ENCODE data around the gene LAMA2.

LAMA2 gene

DNA sequence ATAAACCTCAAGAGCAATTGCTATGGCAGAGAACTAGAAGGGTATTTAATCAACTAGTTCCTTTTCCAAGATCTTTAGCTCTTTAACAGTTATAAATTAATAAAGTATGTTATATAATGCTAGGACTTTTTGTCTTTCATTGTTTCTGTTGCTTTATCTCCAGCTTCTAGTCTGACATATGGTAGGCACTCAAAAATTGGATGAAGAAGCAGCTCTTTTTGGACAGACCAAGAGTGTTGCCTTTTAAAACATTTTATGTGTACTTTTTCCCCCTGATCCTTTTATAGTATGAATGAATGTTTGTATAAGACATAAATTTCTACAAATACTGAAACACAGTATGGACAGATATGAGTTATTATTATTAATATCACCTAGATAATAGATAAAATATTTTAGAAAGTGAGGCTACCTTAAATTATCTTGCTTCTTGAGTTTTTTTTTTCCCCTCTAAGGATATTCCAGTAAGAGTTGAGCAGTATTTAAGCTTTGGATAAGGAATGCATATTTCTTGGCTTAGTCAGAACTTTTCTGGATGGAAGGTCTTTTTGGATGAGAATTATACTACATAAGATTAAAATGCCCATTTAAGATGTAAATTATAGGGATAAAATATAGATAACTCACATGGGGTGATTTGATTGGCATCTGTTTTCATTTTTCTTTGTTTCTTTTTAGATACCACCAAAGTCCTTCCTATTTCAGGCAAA lies 16.6 kb downstream of the LAMA2 start:
- DNase-seq: no peak

DNA sequence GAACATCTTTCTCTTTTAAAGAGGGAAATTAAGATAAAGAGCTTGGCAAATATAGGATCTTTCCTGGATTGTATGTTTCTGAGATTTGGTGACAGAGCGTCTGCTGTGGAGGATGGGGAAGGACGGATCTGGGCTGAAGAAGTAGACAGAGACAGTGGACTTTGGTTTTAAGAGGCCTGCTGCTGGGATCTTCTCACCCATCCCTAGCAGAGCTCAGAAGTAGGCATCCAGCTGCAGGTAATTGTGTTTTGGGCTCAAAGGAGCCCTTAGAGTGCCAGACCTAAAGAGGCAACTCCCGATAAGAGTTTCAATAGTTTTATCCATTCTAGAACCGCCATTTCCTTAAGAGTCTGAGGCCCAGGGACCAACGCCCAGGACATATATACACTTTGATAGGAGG lies 20.8 kb downstream of the LAMA2 start:
- no peak for DNase-seq

- no peak for DNase-seq
Measured at GRCh38 chr6:128914051-128914450, 31.1 kb downstream of the LAMA2 start.

- DNase-seq: no peak
Measured at GRCh38 chr6:128918886-128919285, 35.9 kb downstream of the LAMA2 start.

- DNase-seq: no peak
Measured at GRCh38 chr6:128919412-128920180, 36.7 kb downstream of the LAMA2 start.

GRCh38 chr6:128925765-128926164 lies 42.8 kb downstream of the LAMA2 start:
- no peak for DNase-seq

DNA sequence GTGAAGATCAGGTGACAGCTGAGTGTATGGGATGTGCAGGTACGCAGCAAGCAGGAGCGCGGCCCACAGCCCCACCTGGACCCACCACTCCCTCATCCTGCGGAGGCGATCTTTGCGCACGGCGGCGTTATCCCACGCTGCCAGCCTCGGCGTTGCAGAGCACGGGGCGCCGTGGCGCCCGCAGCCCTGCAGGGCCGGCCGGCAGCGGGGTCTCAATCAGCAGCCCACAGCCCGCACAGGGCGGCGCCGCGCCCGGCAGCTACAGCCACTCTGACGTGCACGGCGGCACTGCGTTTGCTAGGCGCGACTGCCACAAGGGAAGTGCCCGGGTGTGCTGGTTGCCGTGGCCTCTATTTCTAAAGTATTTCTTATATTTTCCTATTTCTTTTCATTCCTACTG lies 46.9 kb downstream of the LAMA2 start:
- DNase-seq: no peak

DNA sequence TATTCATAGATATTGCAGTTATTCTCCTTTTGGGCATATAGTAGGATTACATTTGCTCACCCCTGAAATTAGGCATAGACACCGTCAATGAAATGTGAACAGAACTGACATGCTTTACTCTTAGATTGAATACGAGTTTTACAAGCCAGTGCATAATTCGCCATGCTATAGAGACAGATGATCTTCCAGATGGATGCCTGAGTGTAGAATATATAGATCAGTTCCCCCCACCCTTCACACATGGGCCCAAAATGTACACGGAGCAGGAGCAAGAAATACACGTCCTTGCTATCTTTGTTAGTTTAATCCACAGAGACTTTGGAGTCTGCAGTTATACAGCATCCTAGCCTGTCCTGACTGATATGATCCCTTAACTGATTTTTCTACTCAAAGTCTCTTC lies 47.4 kb downstream of the LAMA2 start:
- DNase-seq: no peak

GRCh38 chr6:128932061-128932460 lies 49.1 kb downstream of the LAMA2 start:
- no peak for DNase-seq

- no peak for DNase-seq
Measured at GRCh38 chr6:128950864-128951263, 67.9 kb downstream of the LAMA2 start.

- DNase-seq: no peak
Measured at GRCh38 chr6:128952902-128953301, 70.0 kb downstream of the LAMA2 start.

DNA sequence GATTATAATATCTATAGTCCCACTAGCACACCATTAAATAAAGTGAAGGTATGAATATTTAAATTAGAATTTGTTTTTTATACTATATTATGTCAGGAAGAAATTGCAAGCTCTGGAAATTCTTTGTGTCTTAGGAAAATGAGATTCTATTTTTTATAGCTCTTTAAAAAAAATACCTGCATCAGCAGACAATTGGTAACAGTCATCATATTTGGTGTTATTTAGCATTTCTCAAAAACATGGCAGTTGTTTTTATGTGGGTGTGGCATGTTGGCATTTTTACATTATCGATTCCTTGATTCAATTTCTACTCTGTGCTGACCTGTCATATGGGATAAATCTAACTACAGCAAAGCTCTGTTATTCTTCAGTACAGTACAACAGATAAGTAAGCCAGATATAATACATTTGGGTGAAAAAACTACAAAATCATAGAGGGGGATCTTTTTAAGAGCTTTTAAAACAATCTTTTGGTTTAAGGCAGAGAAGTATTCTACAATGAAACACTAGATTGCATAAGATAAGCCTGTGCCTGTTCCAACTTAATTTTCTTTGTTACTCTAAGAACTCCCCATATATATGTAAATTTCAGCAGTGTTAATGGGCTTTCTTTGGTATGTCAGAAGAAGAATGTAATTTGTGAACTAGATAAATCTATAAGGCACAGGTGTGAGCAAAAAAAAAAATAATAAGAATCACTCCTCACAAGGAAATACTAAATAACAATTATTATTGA lies 71.5 kb downstream of the LAMA2 start:
- DNase-seq: no peak

GRCh38 chr6:128963561-128963960 lies 80.6 kb downstream of the LAMA2 start:
- no peak for DNase-seq

DNA sequence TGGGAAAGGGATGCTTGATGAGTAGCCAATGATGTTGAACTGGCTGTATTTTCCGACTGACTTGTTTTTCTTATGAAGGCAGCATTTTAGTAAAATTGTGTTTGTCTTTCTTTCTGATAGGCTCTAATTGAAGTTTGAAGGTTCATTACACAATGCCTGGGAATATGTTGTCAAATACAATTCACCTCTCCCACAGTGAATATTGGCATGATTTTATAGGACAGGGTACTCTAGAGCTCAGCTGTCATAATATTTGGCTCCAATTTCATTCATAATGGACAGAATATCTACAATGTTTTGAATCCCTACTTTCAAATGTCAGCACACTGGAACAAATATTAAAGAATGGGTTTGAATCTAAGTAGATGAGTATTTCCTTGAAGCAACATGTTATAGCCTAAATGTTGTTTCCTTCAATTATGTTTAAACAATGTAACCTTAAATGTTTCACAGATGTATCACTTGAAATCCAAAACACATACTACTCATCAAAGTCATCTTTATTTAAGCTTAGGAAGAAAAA lies 81.4 kb downstream of the LAMA2 start:
- no peak for DNase-seq

GRCh38 chr6:128964771-128965170 lies 81.8 kb downstream of the LAMA2 start:
- no peak for DNase-seq

- DNase-seq: no peak
Measured at GRCh38 chr6:128966934-128967333, 84.0 kb downstream of the LAMA2 start.

DNA sequence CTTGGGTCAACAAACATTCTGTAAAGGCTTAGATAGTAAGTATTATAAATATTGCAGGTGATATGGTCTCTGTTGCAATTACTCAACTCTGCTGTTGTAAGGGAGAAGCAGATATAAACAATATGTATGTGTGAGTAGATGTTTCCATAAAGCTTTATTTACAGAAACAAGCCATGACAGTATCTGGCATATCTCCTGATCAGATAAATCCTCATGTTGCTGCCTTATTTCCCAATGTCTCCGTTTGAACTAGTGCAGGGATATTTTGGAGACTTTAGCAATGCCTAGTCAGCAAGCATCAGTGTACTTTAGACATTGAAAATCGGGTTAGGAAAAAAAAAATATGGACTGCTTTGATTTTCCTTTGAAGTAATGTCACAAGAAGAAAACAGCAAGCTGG lies 96.1 kb downstream of the LAMA2 start:
- no peak for DNase-seq

DNA sequence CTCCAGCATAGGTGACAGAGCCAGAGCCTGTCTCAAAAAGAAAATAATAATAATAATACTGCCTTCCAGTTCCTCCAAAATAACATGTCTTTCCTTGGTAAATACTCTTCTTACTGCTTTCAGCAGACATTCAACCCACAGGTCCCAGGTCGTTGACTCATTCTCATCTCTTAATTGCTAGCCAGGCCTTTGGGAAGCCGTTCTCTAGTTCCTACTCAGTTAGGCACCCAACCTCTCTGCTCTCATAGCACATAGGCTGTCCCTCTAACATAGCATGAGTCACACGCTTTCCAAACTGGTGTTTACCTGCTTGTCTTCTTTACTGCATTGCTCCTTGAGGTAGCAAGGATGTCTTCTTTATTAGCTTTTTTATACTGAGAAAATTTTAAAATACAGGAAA lies 98.8 kb downstream of the LAMA2 start:
- DNase-seq: no peak

GRCh38 chr6:128990360-128990759 lies 107.4 kb downstream of the LAMA2 start:
- no peak for DNase-seq

DNA sequence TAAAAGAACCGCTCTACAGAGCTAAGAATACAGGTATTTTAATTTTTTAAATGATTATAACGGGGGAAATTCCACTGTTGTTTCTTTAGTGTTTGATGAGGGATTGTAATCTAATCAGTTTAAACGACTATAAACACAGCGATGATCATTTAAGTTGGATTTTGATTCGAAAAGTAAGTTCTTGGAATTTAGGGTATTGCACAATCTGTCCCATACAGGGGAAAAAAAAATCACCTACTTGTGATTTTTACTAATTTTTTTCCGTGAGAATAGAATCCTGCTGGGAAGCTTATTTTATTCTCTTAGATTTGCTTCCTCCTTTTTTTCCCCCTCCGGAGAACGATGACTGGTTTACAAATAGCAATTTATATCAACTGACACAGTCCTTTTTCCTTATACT lies 108.0 kb downstream of the LAMA2 start:
- no peak for DNase-seq

DNA sequence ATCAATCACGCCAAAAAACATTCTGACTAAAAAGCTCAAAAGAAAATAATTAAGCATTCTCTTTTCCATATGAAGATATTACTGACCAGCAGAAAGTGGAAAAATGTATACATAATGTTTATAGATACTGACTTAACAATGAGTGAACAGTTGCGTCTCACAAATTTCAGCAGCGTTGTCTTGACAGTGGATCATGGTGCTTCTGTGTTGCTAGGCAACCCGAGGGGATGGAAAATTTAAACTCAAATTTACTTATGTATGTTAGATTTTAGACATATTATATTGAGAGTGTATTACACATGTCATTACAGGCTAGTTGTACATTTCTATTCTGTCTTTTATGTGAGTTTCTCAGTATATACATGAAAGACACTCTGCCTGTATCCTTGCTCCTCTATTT lies 110.2 kb downstream of the LAMA2 start:
- no peak for DNase-seq

- no peak for DNase-seq
Measured at GRCh38 chr6:128997880-128998279, 114.9 kb downstream of the LAMA2 start.

- DNase-seq: no peak
Measured at GRCh38 chr6:129006724-129007514, 124.0 kb downstream of the LAMA2 start.

Data from CD4-positive, alpha-beta T cell treated with Interleukin-6 for 4 hours (primary cell).